Activated CD8-positive, alpha-beta memory T cell treated with anti-CD3 and anti-CD28 coated beads, Interleukin-2, amount 50 U/mL, for 1 hour (primary cell): ENCODE results near the gene PSMB8.

Experiments
- DNase-seq: peaks from one replicate; pipeline ENCODE4 v3.0.0-alpha.2; 2020; ENCODE audit errors: extremely low read depth

The PSMB8 gene

DNA sequence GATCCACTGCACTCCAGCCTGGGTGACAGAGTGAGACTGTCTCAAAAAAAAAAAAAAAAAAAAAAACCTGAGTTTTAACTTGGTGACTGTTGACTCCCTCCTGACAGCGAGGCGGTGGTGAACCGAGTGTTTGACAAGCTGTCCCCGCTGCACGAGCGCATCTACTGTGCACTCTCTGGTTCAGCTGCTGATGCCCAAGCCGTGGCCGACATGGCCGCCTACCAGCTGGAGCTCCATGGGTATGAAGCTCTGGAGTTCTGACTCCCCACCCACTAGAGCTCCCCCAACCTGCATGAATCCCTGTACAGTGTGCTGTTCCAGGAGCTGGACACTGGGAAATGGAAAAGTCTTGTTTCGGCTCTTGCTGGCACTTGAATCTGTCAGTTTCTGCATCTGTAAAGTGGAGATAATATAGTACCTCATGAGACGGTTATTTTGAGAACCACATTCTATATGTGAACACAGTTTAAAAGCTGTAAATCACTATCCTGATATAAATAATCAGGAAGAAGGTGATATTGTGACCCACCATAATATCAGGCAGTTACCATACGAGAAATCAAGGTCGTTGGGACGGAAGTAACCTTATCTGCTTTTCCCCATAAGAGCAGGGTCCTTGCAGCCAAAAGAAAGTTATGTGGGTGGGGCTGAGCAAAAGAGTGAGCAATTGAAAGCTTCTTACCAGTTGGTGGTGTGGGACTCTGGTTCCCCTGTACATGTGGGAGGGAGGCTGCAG is 13.5 kb upstream of the PSMB8 start:
- no peak for DNase-seq

- no peak for DNase-seq
These were observed 11.8 kb upstream of the PSMB8 start for GRCh38 chr6:32855467-32856174.

DNA sequence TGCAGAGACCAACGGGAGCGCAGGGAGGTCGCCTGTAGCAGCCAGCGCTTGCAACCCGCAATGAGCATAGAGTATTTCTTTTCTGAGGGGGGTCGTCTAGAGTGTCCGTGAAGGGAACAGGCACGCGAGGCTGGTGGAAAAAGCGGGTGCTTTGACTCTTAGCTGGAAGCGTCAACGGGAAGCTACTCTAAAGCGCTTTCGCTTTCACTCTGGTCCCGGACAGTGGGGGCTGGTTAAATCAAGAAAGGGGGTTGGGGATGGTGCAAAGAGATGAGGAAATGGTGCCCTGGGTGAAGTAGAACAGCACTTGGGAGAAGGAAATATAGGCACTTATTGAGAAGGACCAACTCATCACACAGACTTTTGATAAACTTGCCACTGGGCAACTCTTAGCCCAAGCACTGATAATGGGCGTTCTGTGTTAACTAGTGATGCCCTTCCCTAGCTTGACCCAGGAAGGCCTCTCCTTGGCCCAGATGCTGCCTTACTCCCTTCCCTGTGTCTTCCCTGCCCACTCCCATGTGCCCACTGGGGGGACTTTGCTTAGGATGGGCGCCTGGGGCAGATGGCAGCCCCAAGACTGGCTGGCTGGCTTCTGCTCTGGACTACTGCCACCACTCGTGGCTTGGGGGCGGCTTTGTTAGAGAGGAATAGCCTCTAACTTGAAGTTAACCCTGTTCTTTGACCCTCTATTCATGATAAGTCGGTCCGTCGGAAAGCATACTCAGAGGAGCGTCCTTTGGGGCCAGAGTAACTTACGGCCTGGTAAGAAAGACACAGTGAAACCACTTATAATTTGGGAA is 10.7 kb upstream of the PSMB8 start:
- DNase-seq: no peak

DNA sequence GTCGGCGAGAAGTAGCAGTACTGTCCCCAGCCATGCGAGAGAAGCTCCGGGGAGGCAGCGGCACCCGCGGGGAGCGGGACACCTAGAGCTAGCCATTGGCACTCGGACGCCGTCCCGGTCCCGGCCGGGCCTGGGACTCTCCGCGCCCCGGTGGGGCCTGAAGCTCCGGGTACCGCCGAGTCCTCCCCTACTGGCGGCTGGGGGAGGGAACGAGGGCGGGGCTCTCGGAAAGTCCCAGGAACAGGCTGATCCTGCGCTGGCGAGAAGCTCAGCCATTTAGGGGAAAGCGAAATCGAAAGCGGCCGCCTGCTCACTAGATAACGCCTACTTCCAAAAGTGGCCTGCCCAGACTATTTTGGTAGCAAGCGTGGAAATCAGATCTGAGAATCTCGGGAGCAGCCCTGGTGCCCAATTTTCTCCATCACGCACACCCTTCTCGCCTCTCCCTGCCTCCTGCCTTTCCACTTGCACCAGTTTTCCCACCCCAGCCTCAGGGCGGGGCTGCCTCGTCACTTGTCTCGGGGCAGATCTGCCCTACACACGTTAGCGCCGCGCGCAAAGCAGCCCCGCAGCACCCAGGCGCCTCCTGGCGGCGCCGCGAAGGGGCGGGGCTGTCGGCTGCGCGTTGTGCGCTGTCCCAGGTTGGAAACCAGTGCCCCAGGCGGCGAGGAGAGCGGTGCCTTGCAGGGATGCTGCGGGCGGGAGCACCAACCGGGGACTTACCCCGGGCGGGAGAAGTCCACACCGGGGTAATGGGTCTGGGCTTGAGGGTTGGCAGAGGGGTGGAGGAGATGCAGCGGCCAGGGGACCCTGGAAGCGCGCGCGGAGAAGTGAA is 9.9 kb upstream of the PSMB8 start, which contains the start of the genes PSMB9 and TAP1:
PSMB9 (plus strand) TSS at position 652 of the 835 bp plus-strand sequence; CDS start at position 690, 38 bp downstream.
TAP1 (minus strand) TSS at position 164 of the 835 bp plus-strand sequence; CDS start at position 96, 68 bp downstream.
- peak; percentile 88 for DNase-seq

- DNase-seq: no peak
These were observed 9.1 kb upstream of the PSMB8 start for GRCh38 chr6:32852844-32853540.

DNA sequence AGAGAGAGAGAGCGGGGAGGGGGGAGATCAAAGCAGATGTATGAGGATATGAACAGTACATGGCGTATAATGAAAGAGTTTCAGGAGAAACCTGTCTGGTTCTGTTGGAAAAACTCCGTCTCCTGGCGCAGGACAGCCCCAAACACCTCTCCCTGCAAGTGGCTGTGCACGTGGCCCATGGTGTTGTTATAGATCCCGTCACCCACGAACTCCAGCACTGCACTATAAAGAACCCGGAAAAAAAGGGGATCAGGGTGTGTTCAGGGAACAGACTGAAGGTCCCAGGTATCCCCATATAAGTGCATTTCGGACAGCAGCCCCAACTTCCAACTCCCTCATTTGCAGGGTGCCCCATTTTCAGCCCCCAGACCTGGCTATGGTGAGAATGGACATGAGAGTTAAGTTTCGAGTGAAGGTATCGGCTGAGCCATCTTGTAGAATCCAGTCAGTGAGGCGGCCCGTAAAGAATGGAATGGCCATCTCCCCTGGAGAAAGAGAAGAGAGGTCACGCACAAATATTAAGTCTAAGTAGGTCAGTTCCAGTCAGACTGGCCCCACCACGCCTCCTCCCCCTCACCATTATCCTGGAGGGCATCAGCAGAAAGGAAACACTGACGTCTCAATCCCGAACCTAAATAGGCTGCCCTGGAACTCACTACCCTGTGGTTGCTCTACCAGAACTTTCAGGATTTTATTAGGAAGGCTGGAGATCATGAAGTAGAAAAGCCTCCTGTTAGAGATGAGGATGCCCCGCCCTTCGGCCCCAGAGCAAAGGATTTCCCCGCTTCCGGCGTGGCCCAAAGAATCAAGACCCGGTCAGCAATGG is 8.4 kb upstream of the PSMB8 start:
- DNase-seq: no peak

GRCh38 chr6:32851025-32851424 is 7.2 kb upstream of the PSMB8 start:
- no peak for DNase-seq

DNA sequence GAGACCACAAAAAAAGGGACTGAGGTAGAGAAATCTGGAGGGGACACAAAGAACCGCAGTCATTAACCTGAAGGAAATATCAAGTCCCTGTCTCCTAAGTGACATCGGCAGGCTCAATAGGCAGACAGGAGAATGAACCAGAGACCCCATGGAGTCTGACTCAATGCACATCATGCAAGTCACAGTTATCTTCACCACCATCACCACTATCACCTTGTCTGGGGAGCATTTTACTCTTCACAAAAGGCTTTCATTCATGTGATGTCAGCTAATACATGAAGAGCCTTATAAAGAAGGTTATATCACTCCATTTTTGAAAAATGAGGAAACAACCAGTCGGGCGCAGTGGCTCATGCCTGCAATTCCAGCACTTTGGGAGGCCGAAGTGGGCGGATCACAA is 5.3 kb upstream of the PSMB8 start:
- DNase-seq: no peak

- no peak for DNase-seq
These were observed 3.9 kb upstream of the PSMB8 start for GRCh38 chr6:32847795-32848194.

- no peak for DNase-seq
These were observed 3.2 kb upstream of the PSMB8 start for GRCh38 chr6:32847004-32847403.

DNA sequence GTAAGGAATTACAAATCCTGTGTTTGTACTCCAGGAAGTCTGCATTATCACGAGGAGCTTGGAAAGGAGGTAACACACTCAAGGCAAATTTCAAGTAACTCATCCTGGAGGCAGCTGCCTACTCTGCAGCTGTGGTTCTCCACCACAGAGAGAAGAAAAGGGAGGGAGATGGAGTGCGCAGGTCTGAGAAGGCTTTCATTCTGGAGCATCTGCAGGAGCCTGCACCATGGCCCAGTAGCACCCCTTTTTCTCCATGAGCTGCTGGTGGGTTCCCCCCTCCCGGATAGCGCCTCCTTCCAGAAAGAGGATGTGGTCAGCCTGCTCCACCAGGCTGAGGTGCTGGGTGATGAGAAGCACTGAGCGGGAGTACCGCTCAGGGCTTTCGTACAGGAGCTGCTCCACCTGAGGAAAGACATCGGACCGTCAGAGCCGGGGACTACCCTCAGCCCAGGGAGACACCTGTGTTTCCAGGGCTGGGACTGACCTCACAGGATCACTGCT is 1.6 kb upstream of the PSMB8 start:
- no peak for DNase-seq

DNA sequence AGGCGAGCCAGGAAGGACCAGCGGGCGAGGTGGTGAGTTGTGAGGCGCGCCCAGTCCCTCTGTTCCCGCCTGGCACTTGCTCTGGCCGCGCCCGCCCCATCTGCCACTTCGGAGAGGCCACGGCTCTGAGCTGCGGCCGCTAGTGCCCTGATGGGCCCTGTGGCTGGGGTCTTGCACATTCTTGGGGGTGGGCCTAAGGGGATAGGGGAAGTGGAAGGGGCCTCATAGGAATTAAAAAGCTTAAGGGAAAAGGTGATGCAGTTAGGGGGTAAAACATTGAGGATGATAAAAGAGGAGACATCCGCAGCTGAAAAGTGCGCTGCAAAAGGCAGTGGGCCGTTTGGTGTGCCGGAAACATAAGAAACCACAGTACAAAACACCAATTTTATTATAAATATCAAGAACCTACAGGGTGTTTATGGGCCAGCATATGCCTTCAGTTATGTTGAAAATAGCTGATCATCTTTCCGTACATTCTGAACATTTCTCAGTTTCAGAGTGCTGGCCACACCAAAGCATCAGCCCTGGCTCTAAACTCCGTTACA is 1.1 kb upstream of the PSMB8 start:
- DNase-seq: no peak

- no peak for DNase-seq
These were observed 392 bp downstream of the PSMB8 start for GRCh38 chr6:32843331-32843978.

DNA sequence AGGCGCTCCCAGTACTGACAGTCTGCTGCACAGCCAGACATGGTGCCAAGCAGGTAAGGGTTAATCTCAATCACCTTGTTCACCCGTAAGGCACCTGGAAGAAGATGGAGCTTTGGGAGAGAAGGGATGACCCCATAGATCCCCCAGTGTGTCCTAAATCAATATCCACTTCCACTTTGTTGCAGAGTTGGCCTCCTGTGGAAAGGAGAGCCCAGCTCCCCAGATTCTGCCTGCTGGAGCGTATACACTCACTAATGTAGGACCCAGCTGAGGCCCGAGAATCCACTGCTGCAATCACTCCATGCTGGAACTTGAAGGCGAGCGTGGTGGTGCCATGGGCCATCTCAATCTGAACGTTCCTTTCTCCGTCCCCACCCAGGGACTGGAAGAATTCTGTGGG is 1.2 kb downstream of the PSMB8 start:
- DNase-seq: no peak

GRCh38 chr6:32842021-32842650 is 1.7 kb downstream of the PSMB8 start:
- DNase-seq: no peak

- no peak for DNase-seq
These were observed 3.1 kb downstream of the PSMB8 start for GRCh38 chr6:32840604-32841246.

- DNase-seq: no peak
These were observed 4.5 kb downstream of the PSMB8 start for GRCh38 chr6:32839356-32839755.
